ENCODE measurements around the gene FOXO1. TPM values are rescaled to one million over a fixed set of nuclear protein-coding genes. Genes with fewer than 3 reads are reported as not detected.

The FOXO1 gene
- total RNA-seq, 3 donors from 2014 or later = 54.1 to 163 (median 67.2) TPM

DNA sequence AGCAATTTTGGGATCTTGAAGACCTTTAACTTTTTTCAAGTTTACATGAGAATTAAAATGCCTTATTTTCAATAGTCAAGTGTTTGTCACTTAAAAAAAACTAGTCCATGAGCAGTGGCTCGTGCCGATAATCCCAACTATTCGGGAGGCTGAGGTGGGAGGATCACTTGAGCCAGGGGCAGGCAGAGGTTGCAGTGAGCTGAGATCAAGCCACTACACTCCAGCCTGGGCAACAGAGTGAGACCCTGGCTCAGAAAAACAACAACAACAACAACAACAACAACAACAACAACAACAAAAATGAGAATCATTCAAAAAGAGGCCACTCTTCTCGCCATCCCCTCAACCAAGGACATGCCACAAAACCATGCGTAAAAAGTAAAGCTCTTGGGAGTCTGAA is 5.7 kb downstream of the FOXO1 start:
- intact Hi-C loops (cut with DNase I; ENCODE audit: low total_unique reads) = no loop called here
- DNase-seq (ENCODE audit: low spot score in 2 of 2) = no peak
- no peak overlapping the region for H3K27ac ChIP-seq
- no peaks in the 10 kb centered on the region for H3K36me3 ChIP-seq
- H3K4me1 ChIP-seq = no peaks in the 10 kb centered on the region
- no peaks in the 10 kb centered on the region for H3K27me3 ChIP-seq
- H3K4me3 ChIP-seq = peak overlapping the region in 1 of 3 donors; percentile 26
- TF ChIP-seq, protein P1, sequence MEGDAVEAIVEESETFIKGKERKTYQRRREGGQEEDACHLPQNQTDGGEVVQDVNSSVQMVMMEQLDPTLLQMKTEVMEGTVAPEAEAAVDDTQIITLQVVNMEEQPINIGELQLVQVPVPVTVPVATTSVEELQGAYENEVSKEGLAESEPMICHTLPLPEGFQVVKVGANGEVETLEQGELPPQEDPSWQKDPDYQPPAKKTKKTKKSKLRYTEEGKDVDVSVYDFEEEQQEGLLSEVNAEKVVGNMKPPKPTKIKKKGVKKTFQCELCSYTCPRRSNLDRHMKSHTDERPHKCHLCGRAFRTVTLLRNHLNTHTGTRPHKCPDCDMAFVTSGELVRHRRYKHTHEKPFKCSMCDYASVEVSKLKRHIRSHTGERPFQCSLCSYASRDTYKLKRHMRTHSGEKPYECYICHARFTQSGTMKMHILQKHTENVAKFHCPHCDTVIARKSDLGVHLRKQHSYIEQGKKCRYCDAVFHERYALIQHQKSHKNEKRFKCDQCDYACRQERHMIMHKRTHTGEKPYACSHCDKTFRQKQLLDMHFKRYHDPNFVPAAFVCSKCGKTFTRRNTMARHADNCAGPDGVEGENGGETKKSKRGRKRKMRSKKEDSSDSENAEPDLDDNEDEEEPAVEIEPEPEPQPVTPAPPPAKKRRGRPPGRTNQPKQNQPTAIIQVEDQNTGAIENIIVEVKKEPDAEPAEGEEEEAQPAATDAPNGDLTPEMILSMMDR (IDR thresholded peaks at IDR 0.05) = no peak
- TF ChIP-seq POLR2A (IDR thresholded peaks at IDR 0.05) (no peak), POLR2AphosphoS5 (IDR thresholded peaks at IDR 0.05) (no peak)
- no peaks in the 10 kb centered on the region for H3K9me3 ChIP-seq

DNA sequence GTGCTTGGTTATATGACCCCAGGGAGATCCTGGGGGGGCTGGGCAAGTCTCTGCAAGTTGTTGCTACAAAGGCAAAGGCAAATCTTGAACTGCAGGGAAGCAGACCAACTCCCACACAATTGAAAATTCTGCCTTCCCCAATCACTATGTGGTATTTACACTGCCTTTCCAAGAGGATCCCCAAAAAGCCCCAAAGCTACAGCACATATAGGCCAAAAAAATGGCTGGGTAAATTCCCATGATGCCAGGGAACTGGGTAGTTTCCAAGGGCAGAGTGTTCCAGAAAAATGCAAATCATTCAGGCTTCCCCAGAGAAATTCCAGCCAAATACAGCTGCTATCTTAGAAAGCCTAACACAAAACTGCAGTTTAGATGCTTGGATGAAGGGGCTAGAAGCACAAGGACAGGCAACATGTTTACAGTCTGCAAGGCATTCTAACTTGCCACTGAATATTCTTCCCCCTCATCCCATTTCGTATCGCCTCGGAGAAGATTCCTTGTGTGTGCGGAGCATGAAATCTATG is 6.2 kb downstream of the FOXO1 start:
- DNase-seq (ENCODE audit: low spot score in 2 of 2) = no peak
- Histone ChIP-seq H3K27me3 (no peaks in the 10 kb centered on the region), H3K4me1 (no peaks in the 10 kb centered on the region), H3K4me3 (peak overlapping the region in 1 of 3 donors; percentile 26), H3K36me3 (no peaks in the 10 kb centered on the region), H3K27ac (no peak overlapping the region), H3K9me3 (no peaks in the 10 kb centered on the region)
- TF ChIP-seq POLR2A (IDR thresholded peaks at IDR 0.05) = no peak
- TF ChIP-seq, protein P1 (IDR thresholded peaks at IDR 0.05) = no peak
- TF ChIP-seq POLR2AphosphoS5 (IDR thresholded peaks at IDR 0.05) = no peak
- intact Hi-C loops (cut with DNase I; ENCODE audit: low total_unique reads) = no loop called here

DNA sequence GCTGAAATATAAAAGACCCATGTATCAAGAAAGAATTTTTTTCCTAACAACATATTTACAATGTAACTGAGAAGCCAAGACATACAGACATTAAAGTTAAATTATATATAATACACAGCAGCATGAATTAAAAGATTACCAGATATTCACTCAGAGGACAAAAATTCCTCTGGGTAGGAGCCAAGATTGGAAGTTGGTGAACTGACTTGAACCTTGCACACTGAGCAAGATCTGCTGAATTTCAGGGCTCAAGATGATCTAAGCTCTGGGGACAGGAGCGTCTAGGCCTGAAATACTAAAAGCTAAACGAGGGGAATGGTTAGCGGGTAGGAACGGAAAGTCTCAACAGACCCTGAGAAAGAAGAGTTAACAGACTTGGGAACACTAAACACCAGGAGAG is 8.5 kb downstream of the FOXO1 start:
- Histone ChIP-seq H3K9me3 (no peaks in the 10 kb centered on the region), H3K27ac (no peak overlapping the region), H3K36me3 (no peaks in the 10 kb centered on the region), H3K27me3 (no peaks in the 10 kb centered on the region), H3K4me3 (no peak overlapping the region), H3K4me1 (no peaks in the 10 kb centered on the region)
- intact Hi-C loops (cut with DNase I; ENCODE audit: low total_unique reads) = no loop called here
- TF ChIP-seq, protein P1 (IDR thresholded peaks at IDR 0.05) = no peak
- TF ChIP-seq POLR2A (IDR thresholded peaks at IDR 0.05) (no peak), POLR2AphosphoS5 (IDR thresholded peaks at IDR 0.05) (no peak)
- no peak for DNase-seq (ENCODE audit: low spot score in 2 of 2)

DNA sequence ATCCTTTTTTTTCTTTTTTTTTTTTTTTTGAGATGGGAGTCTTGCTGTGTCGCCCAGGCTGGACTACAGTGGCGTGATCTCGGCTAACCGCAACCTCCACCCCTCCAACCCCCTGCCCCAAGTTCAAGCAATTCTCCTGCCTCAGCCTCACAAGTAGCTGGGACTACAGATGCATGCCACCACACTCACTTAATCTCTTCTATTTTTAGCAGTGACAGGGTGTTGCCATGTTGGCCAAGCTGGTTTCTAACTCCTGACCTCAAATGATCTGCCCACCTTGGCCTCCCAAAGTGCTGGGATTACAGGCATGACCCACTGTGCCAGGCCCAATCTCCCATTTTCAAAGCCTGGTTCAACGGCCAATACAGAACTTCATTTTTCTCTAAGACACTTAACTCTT is 9.1 kb downstream of the FOXO1 start:
- intact Hi-C loops (cut with DNase I; ENCODE audit: low total_unique reads) = no loop called here
- no peak overlapping the region for H3K27ac ChIP-seq
- TF ChIP-seq, protein P1 (IDR thresholded peaks at IDR 0.05) = no peak
- no peak for TF ChIP-seq POLR2AphosphoS5 (IDR thresholded peaks at IDR 0.05)
- no peak for TF ChIP-seq POLR2A (IDR thresholded peaks at IDR 0.05)
- no peaks in the 10 kb centered on the region for H3K27me3 ChIP-seq
- H3K36me3 ChIP-seq = no peaks in the 10 kb centered on the region
- DNase-seq (ENCODE audit: low spot score in 2 of 2) = no peak
- H3K9me3 ChIP-seq = no peaks in the 10 kb centered on the region
- no peaks in the 10 kb centered on the region for H3K4me1 ChIP-seq
- no peak overlapping the region for H3K4me3 ChIP-seq

DNA sequence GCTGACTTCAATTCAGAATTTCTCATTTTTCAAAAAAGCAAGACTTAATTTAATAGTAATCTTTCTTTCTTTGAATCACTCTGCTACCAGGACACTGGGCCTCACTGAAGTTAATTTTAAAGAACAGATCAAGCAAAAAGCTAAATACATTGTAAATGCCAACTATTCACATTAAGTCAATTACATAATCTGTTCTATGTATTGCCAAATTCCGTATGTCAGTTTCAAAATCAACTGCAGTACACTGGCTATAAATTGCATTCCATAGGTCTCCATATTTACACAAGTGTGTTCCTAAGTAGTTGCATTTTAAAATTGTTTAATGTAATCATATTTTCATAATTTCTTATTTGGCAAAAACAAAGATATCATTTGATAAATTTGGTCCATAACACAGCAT is 10.1 kb downstream of the FOXO1 start:
- Histone ChIP-seq H3K4me1 (no peaks in the 10 kb centered on the region), H3K27me3 (no peaks in the 10 kb centered on the region), H3K9me3 (no peaks in the 10 kb centered on the region), H3K36me3 (no peaks in the 10 kb centered on the region), H3K27ac (no peak overlapping the region), H3K4me3 (no peak overlapping the region)
- TF ChIP-seq POLR2A (IDR thresholded peaks at IDR 0.05) (no peak), POLR2AphosphoS5 (IDR thresholded peaks at IDR 0.05) (no peak)
- TF ChIP-seq, protein P1 (IDR thresholded peaks at IDR 0.05) = no peak
- no peak for DNase-seq (ENCODE audit: low spot score in 2 of 2)
- intact Hi-C loops (cut with DNase I; ENCODE audit: low total_unique reads) = no loop called here
